ENCODE data around the gene DET1. TPM values are rescaled to one million over a fixed set of nuclear protein-coding genes. Genes with fewer than 3 reads are reported as not detected.

Gene DET1
- total RNA-seq, 1 experiment from 2014 or later, result 6.1 TPM

- TF ChIP-seq AR (CRISPR knock-in tag; IDR thresholded peaks at IDR 0.05), result no peak
Measured at GRCh38 chr15:88533376-88533775, 13.1 kb downstream of the DET1 start (continued).

GRCh38 chr15:88529021-88529630 is 17.4 kb downstream of the DET1 start:
- Mint-ChIP-seq H3K9me3 (peaks cover 17% of the 10 kb centered on the region), H3K36me3 (peaks cover 46% of the 10 kb centered on the region), H3K27ac (no peak overlapping the region), H3K4me1 (no peaks in the 10 kb centered on the region), H3K4me3 (no peak overlapping the region), H3K27me3 (ENCODE audit: low read depth) (no peaks in the 10 kb centered on the region)
- ATAC-seq, result no peak
- ChIA-PET CTCF (interaction anchor here (0.7 kb wide), 1 partner anchor 86 kb away, joined by 3 read pairs; no protein-coding TSS in a partner anchor), POLR2A (no interaction called here)
- TF ChIP-seq E2F4 (CRISPR knock-in tag; IDR thresholded peaks at IDR 0.05; ENCODE audit: borderline replicate concordance, low read depth) (no peak), ZNF263 (CRISPR knock-in tag; IDR thresholded peaks at IDR 0.05; ENCODE audit: low read depth) (no peak), OVOL2 (CRISPR knock-in tag; IDR thresholded peaks at IDR 0.05; ENCODE audit: borderline replicate concordance) (no peak), CBFB (CRISPR knock-in tag; IDR thresholded peaks at IDR 0.05; ENCODE audit: low read depth) (no peak), E2F5 (CRISPR knock-in tag; IDR thresholded peaks at IDR 0.05) (no peak), ZNF423 (CRISPR knock-in tag; IDR thresholded peaks at IDR 0.05) (no peak), ATF6 (CRISPR knock-in tag; IDR thresholded peaks at IDR 0.05) (no peak), FOXK1 (CRISPR knock-in tag; IDR thresholded peaks at IDR 0.05) (no peak)
- DNase-seq (ENCODE audit: low spot score), result no peak

- ChIA-PET POLR2A (no interaction called here), CTCF (interaction anchor here (0.7 kb wide), 1 partner anchor 55 kb away, joined by 3 read pairs; no protein-coding TSS in a partner anchor)
- DNase-seq (ENCODE audit: low spot score), result no peak
- H3K4me3 Mint-ChIP-seq, result no peak overlapping the region
- H3K4me1 Mint-ChIP-seq, result no peaks in the 10 kb centered on the region
- H3K27me3 Mint-ChIP-seq (ENCODE audit: low read depth), result no peaks in the 10 kb centered on the region; the same call in 1 of the 2 replicates
- H3K36me3 Mint-ChIP-seq, result peaks cover 58% of the 10 kb centered on the region
- no peak for ATAC-seq
- peaks cover 18% of the 10 kb centered on the region; the same call in 1 of the 2 replicates for H3K9me3 Mint-ChIP-seq
- no peak overlapping the region for H3K27ac Mint-ChIP-seq
- TF ChIP-seq GTF2I (CRISPR knock-in tag; conservative IDR thresholded peaks at IDR 0.05) (no peak), TEAD1 (CRISPR knock-in tag; IDR thresholded peaks at IDR 0.05) (no peak), SMAD4 (CRISPR knock-in tag; IDR thresholded peaks at IDR 0.05) (no peak), OVOL2 (CRISPR knock-in tag; IDR thresholded peaks at IDR 0.05; ENCODE audit: borderline replicate concordance) (no peak), HMGA2 (CRISPR knock-in tag; IDR thresholded peaks at IDR 0.05) (no peak), ESRRA (CRISPR knock-in tag; IDR thresholded peaks at IDR 0.05; ENCODE audit: borderline replicate concordance) (no peak), TP53 (CRISPR knock-in tag; IDR thresholded peaks at IDR 0.05) (no peak), JAZF1 (CRISPR knock-in tag; IDR thresholded peaks at IDR 0.05) (no peak), FOXP4 (CRISPR knock-in tag; IDR thresholded peaks at IDR 0.05) (no peak), ZMAT4 (CRISPR knock-in tag; IDR thresholded peaks at IDR 0.05) (no peak), MLX (CRISPR knock-in tag; IDR thresholded peaks at IDR 0.05) (no peak), KAT7 (CRISPR knock-in tag; IDR thresholded peaks at IDR 0.05; ENCODE audit: borderline replicate concordance) (no peak)
Measured at GRCh38 chr15:88526247-88526879, 20.1 kb downstream of the DET1 start.
